ENCODE results near the gene FAM90A1. TPM values are rescaled to one million over a fixed set of nuclear protein-coding genes. Genes with fewer than 3 reads are reported as not detected.
"Not testable (repeated sequence)": the region's sequence is repeated elsewhere in the genome, so short reads cannot be mapped to it uniquely, and the experiment has no call there.

Gene FAM90A1
- total RNA-seq, 1 donor from 2014 or later: not detected

DNA sequence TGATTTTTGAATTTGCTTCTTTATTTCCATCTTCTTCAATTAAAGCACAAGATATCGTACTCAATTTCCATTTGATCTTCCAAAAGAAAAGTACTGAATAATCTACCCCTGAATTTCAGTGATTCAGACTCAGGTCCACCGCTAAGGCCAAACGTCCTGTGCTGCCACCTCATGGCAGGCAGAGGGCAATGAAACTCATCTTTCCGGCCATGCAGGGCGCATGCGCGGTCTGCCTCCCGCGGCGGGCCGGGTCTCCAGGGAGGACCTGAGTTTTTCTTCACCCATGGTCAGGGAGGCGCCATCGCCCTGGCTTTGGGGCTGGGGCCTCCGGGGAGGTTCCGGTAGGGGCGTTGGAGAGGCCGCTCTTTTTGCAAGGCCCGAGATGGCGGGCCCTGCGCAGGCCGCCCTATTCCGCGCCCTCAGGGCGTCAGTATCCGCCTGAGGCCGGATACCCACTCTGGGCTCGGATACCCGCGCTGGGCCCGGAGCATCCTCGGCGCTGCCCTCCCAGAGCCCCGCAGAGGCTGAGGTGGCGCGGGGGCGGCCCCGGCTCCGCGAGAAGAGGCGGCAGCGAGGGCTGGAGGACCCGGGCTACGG lies 47.3 kb downstream of the FAM90A1 start:
- not testable (repeated sequence) for H3K36me3 ChIP-seq (ENCODE audit: control insufficient read depth, insufficient read depth, low read length); FAIRE-seq; H3K27me3 ChIP-seq (ENCODE audit: control insufficient read depth, insufficient read depth, low read length)
- H3K4me3 ChIP-seq (ENCODE audit: low read depth, low read length): peak overlapping the region; percentile 51
- DNase-seq (ENCODE audit: low read depth): peak; percentile 29
- TF ChIP-seq, protein P1, sequence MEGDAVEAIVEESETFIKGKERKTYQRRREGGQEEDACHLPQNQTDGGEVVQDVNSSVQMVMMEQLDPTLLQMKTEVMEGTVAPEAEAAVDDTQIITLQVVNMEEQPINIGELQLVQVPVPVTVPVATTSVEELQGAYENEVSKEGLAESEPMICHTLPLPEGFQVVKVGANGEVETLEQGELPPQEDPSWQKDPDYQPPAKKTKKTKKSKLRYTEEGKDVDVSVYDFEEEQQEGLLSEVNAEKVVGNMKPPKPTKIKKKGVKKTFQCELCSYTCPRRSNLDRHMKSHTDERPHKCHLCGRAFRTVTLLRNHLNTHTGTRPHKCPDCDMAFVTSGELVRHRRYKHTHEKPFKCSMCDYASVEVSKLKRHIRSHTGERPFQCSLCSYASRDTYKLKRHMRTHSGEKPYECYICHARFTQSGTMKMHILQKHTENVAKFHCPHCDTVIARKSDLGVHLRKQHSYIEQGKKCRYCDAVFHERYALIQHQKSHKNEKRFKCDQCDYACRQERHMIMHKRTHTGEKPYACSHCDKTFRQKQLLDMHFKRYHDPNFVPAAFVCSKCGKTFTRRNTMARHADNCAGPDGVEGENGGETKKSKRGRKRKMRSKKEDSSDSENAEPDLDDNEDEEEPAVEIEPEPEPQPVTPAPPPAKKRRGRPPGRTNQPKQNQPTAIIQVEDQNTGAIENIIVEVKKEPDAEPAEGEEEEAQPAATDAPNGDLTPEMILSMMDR (IDR thresholded peaks at IDR 0.05; ENCODE audit: insufficient read depth, low read length, severe bottlenecking): peak; percentile 44

DNA sequence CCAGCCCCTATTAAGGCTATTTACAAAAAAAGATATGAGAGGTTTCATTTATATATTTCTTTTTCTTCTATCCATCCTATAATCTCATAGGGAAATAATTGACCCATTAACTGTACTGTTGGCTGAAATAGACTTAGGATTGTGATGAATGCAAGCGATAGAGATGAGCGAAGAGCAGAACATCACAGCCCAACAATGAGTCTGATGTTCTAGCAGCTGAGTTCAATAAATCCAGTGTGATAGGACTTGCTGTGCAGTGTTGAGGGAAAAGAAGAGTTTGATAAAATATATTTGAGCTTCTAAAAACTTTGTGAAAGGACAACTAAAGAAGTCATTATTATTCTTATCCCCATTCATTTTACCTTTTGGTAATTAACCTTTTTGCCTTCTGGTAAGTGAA lies 54.5 kb downstream of the FAM90A1 start:
- not testable (repeated sequence) for DNase-seq (ENCODE audit: low read depth); H3K36me3 ChIP-seq (ENCODE audit: control insufficient read depth, insufficient read depth, low read length); H3K27me3 ChIP-seq (ENCODE audit: control insufficient read depth, insufficient read depth, low read length); FAIRE-seq; H3K4me3 ChIP-seq (ENCODE audit: low read depth, low read length)

Other genes with a start within 250 kb of the FAM90A1 start
- 3.4 and 5.1 TPM in 2 replicates for gene FOXJ2, start 194.9 kb downstream of the FAM90A1 start, total RNA-seq
- gene C3AR1, start 161.3 kb downstream of the FAM90A1 start, total RNA-seq: not detected in 2 replicates
- 30.1 and 54.0 TPM in 2 replicates for gene NECAP1, start 145.3 kb downstream of the FAM90A1 start, total RNA-seq
- 0.53 TPM in 1 of 2 replicates, not detected in the other for gene CLEC4A, start 104.0 kb downstream of the FAM90A1 start, total RNA-seq
- not detected in 2 replicates for gene ZNF705A, start 70.6 kb downstream of the FAM90A1 start, total RNA-seq
- gene CLEC6A, start 228.3 kb upstream of the FAM90A1 start, total RNA-seq: under 0.01 TPM in 1 of 2 replicates, not detected in the other

Measured in bronchial epithelial cell (primary cell).